Thymus (tissue), 11 donors: ENCODE data around the gene RAD21L1. TPM values are rescaled to one million over a fixed set of nuclear protein-coding genes. Genes with fewer than 3 reads are reported as not detected.

Source experiments
- DNase-seq, 9 donors: peaks; one replicate each; pipeline ENCODE4 v3.0.0-alpha.2; 2013; ENCODE audit warnings: low spot score in 9 of 9, low read depth in 6 of 9, missing footprints in 1 of 9
- H3K27ac ChIP-seq, 2 donors: one replicate each; pipeline ENCODE4 v1.5.1; 2013; ENCODE audit warnings: control low read depth in 1 of 2, low read depth in 1 of 2, low read length in 1 of 2, mild to moderate bottlenecking in 1 of 2, moderate library complexity in 1 of 2
- H3K27me3 ChIP-seq, 2 donors: one replicate each; pipeline ENCODE4 v1.5.1; 2013; ENCODE audit warnings: low read length in 1 of 2; ENCODE audit not compliant: control insufficient read depth in 2 of 2, insufficient read depth in 1 of 2
- H3K36me3 ChIP-seq, 2 donors: one replicate each; pipeline ENCODE4 v1.5.1; 2013; ENCODE audit warnings: low read length in 1 of 2, mild to moderate bottlenecking in 1 of 2, moderate library complexity in 1 of 2; ENCODE audit not compliant: control insufficient read depth in 2 of 2, insufficient read depth in 2 of 2
- H3K4me1 ChIP-seq, 2 donors: one replicate each; pipeline ENCODE4 v1.5.1; 2013; ENCODE audit warnings: low read length in 2 of 2; ENCODE audit not compliant: control insufficient read depth in 2 of 2, insufficient read depth in 2 of 2
- H3K4me3 ChIP-seq, 2 donors: one replicate each; pipeline ENCODE4 v1.5.1; 2013; ENCODE audit warnings: low read length in 2 of 2, control low read depth in 1 of 2, mild to moderate bottlenecking in 1 of 2
- H3K9me3 ChIP-seq, 2 donors: one replicate each; pipeline ENCODE4 v1.5.1; 2013; ENCODE audit warnings: low read length in 1 of 2, mild to moderate bottlenecking in 1 of 2; ENCODE audit not compliant: control insufficient read depth in 2 of 2, insufficient read depth in 1 of 2
- WGBS: extraction: QIAGEN DNeasy Blood & Tissue Kit; methylation state at CpG from one replicate; pipeline ENCODE4 v1.1.7; 2013; 5-methylcytosine and 5-hydroxymethylcytosine counted together
- polyA plus RNA-seq: library from polyadenylated mRNA; stranded (reverse); fragments of 200-250 nt; gene quantifications from one replicate; pipeline ENCODE4 v1.2.3, GENCODE V29; 2013
- total RNA-seq: library from RNA; stranded (reverse); fragments of 120-200 nt; gene quantifications from one replicate; pipeline ENCODE4 v1.2.4, GENCODE V29; 2013
- donor health status: healthy.

Gene RAD21L1
- total and polyA plus RNA-seq, 2 donors: not detected

- WGBS: 98% methylated on average over 2 of the region's 2 CpGs
- H3K4me3 ChIP-seq: no peak overlapping the region
- no peaks in the 10 kb centered on the region for H3K27me3 ChIP-seq
- H3K4me1 ChIP-seq: no peaks in the 10 kb centered on the region
- H3K36me3 ChIP-seq: no peaks in the 10 kb centered on the region
- no peak overlapping the region for H3K27ac ChIP-seq
- H3K9me3 ChIP-seq: no peaks in the 10 kb centered on the region
- DNase-seq: no peak
Observed at GRCh38 chr20:1196634-1197033, 29.2 kb upstream of the RAD21L1 start.

GRCh38 chr20:1197801-1198200 is 28.0 kb upstream of the RAD21L1 start:
- Histone ChIP-seq H3K4me3 (no peak overlapping the region), H3K36me3 (no peaks in the 10 kb centered on the region), H3K27me3 (no peaks in the 10 kb centered on the region), H3K27ac (no peak overlapping the region), H3K9me3 (no peaks in the 10 kb centered on the region), H3K4me1 (no peaks in the 10 kb centered on the region)
- no peak for DNase-seq
- 88% methylated on average over 7 of the region's 7 CpGs for WGBS

GRCh38 chr20:1198751-1199150 is 27.1 kb upstream of the RAD21L1 start:
- Histone ChIP-seq H3K27me3 (no peaks in the 10 kb centered on the region), H3K27ac (no peak overlapping the region), H3K4me1 (no peaks in the 10 kb centered on the region), H3K9me3 (no peaks in the 10 kb centered on the region), H3K4me3 (no peak overlapping the region), H3K36me3 (no peaks in the 10 kb centered on the region)
- DNase-seq: no peak
- WGBS: 98% methylated on average over 5 of the region's 5 CpGs

- Histone ChIP-seq H3K4me1 (no peaks in the 10 kb centered on the region), H3K36me3 (no peaks in the 10 kb centered on the region), H3K27me3 (no peaks in the 10 kb centered on the region), H3K9me3 (no peaks in the 10 kb centered on the region), H3K4me3 (no peak overlapping the region), H3K27ac (no peak overlapping the region)
- no peak for DNase-seq
- WGBS: 91% methylated on average over 7 of the region's 7 CpGs
Observed at GRCh38 chr20:1199212-1199873, 26.5 kb upstream of the RAD21L1 start.

- WGBS: 99% methylated on average over 1 of the region's 1 CpG
- H3K9me3 ChIP-seq: no peaks in the 10 kb centered on the region
- DNase-seq: no peak
- no peak overlapping the region for H3K27ac ChIP-seq
- no peaks in the 10 kb centered on the region for H3K4me1 ChIP-seq
- no peaks in the 10 kb centered on the region for H3K36me3 ChIP-seq
- no peak overlapping the region for H3K4me3 ChIP-seq
- H3K27me3 ChIP-seq: no peaks in the 10 kb centered on the region
Observed at GRCh38 chr20:1199964-1200363, 25.9 kb upstream of the RAD21L1 start.

GRCh38 chr20:1202762-1203504 is 22.9 kb upstream of the RAD21L1 start, which contains the start of gene C20orf202:
Gene C20orf202 (plus strand): TSS chr20:1203454. CDS start chr20:1203586, 132 bp downstream.
- H3K27me3 ChIP-seq: no peaks in the 10 kb centered on the region
- no peaks in the 10 kb centered on the region for H3K9me3 ChIP-seq
- no peak within 1 kb of the TSS for H3K27ac ChIP-seq
- no peaks in the 10 kb centered on the region for H3K4me1 ChIP-seq
- H3K36me3 ChIP-seq: no peaks in the 10 kb centered on the region
- no peak for DNase-seq
- 93% methylated on average over 5 of the region's 5 CpGs for WGBS
- H3K4me3 ChIP-seq: no peak within 1 kb of the TSS

GRCh38 chr20:1203630-1204029 is 22.2 kb upstream of the RAD21L1 start:
- no peaks in the 10 kb centered on the region for H3K27me3 ChIP-seq
- no peaks in the 10 kb centered on the region for H3K4me1 ChIP-seq
- DNase-seq: no peak
- 92% methylated on average over 5 of the region's 5 CpGs for WGBS
- no peak overlapping the region for H3K4me3 ChIP-seq
- no peak overlapping the region for H3K27ac ChIP-seq
- no peaks in the 10 kb centered on the region for H3K36me3 ChIP-seq
- no peaks in the 10 kb centered on the region for H3K9me3 ChIP-seq

GRCh38 chr20:1204113-1204512 is 21.7 kb upstream of the RAD21L1 start:
- Histone ChIP-seq H3K36me3 (no peaks in the 10 kb centered on the region), H3K27me3 (no peaks in the 10 kb centered on the region), H3K4me3 (no peak overlapping the region), H3K9me3 (no peaks in the 10 kb centered on the region), H3K27ac (no peak overlapping the region), H3K4me1 (no peaks in the 10 kb centered on the region)
- no peak for DNase-seq
- WGBS: 42% methylated on average over 5 of the region's 5 CpGs

GRCh38 chr20:1204576-1204975 is 21.3 kb upstream of the RAD21L1 start:
- no peak overlapping the region for H3K27ac ChIP-seq
- H3K4me3 ChIP-seq: no peak overlapping the region
- no peaks in the 10 kb centered on the region for H3K4me1 ChIP-seq
- H3K36me3 ChIP-seq: no peaks in the 10 kb centered on the region
- DNase-seq: no peak
- H3K9me3 ChIP-seq: no peaks in the 10 kb centered on the region
- WGBS: 95% methylated on average over 2 of the region's 2 CpGs
- no peaks in the 10 kb centered on the region for H3K27me3 ChIP-seq
